CD4-positive, alpha-beta T cell treated with Interferon gamma for 1 hour (primary cell): ENCODE measurements around the gene KRTAP2-1.
"Not testable (repeated sequence)": the region's sequence is repeated elsewhere in the genome, so short reads cannot be mapped to it uniquely, and the experiment has no call there.

Source experiments
- DNase-seq: peaks from one replicate; pipeline ENCODE4 v3.0.0-alpha.2; 2020

Gene KRTAP2-1

DNA sequence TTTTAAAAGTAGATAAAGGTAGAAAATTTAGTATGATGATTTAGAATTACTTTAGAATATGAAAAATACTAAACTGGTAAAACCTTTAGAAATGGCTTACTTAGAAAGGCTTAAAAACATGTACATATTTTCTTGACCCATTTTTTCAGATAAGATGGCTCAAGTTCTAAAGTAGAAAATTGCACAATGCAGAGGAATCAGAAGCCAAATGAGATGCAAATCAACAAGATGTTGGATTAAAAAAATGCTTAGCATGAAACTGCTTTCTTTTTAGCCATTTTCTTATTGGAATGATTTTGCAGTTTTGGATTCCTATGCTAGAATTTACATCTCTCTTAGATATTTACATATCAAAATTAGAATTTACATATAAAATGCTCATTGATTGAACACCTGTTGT, 36.7 kb downstream of the KRTAP2-1 start:
- DNase-seq, result no peak

DNA sequence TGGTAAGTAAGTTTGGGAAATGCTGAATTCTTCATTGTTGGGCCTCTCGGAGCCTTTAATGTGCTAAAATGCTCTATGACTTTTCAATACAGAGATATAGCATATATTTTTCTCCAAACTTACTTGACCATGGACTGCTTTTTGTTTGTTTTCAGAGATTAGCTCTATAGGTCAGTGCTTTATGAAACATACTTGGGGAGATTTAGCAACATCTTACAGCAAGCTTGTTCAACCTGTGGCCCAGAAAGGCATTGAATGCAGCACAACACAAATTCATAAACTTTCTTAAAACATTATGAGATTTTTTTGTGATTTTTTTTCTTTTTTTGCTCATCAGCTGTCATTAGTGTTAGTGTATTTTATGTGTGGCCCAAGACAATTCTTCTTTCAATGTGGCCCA, 37.2 kb downstream of the KRTAP2-1 start:
- DNase-seq, result no peak

DNA sequence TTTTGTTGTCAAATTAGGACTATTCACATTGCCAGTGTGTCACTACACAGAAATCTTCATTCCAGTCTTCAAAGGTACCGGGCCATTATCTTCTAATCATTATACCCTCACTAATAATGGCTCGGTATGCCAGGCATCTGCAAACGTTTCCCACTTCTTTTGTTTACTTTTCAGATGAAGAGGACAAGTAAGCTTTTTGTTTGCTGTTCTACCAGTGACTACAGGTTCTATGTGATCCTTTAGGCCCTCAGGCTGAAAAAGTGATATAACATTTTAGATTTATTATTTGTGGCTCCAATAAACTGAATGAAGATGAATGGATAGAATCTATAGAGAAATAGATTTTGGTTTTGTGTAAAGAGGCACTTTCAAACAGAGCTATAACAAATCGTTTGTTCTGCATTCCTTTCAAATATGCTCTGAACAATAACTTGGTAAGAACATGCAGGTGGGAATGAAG, 37.8 kb downstream of the KRTAP2-1 start:
- DNase-seq, result no peak

DNA sequence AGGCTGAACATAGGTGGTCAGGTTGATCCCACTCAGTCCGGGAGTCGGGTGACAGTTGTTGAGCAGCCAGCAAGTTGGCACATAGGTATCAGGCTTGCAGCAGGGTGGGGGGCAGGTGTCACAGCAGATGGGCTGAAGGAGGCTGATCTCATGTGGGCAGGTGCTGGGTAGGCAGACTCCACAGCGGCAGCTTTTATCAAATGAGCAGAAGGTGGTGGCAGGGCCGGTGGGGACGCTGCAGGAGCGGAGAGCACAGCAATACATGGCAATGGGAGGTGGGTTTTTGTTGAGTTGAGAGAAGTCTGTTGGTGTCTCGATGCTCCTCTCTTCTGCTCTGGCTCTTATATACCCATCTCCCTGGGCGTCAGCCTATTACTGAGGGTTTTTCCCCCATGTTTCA, 38.3 kb downstream of the KRTAP2-1 start, which contains the start of gene KRTAP3-1:
Gene KRTAP3-1 (minus strand): TSS at position 318 of the 400 bp plus-strand sequence. CDS start 54 bp downstream, at position 264.
- DNase-seq, result no peak

DNA sequence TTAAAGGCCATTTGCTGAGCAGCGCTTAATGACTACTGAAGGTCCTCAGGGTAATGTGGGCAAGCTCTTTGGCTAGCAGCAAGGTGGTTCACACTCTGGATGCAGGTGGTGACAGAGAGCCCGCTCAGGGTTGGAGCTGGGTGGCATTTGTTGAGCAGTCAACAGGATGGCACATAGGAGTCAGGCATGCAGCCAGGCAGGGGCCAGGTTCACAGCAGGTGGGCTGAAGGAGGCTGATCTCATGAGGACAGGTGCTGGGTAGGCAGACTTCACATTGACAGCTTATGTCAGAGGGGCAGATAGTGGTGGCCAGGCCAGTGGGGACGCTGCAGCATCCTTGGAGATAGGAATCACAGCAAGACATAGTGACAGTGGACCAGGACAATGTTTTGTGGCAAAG, 42.7 kb downstream of the KRTAP2-1 start:
- no peak for DNase-seq

DNA sequence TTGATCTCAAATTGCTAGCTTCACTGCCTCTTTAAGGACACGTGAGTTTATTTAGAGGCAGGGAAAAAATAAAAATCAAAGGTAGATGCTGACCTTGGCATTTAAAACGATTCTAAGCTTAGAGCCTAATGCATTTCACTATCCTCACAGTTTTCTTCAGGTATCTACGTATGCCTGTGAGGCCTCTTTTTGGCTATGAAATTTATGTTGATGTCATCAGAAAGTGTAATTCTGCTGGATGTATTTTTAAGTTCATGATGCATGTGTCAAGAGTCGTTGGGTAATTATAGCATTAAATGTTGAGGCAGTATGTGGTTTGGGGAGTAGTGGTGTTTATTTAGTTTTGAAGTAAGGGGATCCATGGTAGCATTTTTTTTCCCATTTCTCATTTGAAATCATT, 43.2 kb downstream of the KRTAP2-1 start:
- DNase-seq, result no peak

DNA sequence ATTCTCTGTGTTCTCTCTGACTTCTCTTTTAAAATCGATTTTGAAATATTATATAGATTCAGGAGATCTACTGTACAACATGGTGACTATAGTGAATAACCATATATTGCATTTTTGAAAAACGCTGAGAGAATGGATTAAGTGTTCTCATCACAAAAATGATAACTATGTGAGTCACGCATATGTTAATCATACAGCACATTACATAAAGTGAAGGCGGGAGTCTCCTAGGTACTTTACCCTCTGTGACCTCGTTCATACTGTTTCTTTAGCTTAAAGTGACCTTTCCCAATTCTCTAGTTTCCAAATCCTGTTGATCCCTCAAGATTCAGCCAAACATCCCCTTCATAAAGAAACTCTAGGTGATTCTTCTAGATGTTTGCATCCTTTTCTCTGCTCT, 44.3 kb downstream of the KRTAP2-1 start:
- DNase-seq, result no peak

DNA sequence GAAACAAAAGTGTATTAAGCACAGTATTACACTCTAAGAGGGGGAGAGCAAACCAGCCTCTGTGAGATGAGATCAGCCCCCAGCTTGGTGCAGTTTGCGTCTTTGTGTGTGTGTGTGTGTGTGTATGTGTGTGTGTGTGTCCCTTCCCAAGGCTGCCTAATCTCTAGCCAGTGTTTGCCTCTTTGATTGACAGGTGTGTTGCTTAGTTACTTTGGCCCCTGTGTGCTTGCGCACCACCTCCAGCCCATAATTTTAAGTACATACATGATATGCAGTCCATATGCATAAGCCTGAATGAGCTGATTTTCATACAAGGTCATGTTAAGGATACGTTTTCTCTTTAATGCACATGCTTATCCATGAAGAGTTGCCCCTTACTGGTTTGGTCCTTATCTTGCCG, 45.3 kb downstream of the KRTAP2-1 start:
- DNase-seq, result no peak

DNA sequence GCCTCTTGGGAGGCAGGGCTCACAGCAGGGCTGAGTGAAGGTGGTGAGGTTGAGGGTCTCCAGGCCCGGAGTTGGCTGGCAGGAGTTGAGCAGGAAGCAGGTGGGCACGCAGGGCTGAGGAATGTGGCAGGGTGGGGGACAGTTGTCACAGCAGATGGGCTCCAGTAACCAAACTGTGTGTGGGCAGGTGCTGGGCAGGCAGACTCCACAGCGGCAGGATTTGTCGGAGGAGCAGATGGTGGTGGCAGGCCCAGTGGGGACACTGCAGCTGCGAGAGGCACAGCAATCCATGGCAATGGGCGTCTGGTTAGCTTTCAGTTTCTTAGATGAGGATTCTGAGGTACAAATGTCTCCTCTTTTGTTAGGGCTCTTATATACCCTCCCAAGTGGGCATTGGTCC, 47.6 kb downstream of the KRTAP2-1 start, which contains the start of gene KRTAP3-2:
Gene KRTAP3-2 (minus strand): TSS at position 344 of the 400 bp plus-strand sequence. CDS start 53 bp downstream, at position 291.
- not testable (repeated sequence) for DNase-seq

DNA sequence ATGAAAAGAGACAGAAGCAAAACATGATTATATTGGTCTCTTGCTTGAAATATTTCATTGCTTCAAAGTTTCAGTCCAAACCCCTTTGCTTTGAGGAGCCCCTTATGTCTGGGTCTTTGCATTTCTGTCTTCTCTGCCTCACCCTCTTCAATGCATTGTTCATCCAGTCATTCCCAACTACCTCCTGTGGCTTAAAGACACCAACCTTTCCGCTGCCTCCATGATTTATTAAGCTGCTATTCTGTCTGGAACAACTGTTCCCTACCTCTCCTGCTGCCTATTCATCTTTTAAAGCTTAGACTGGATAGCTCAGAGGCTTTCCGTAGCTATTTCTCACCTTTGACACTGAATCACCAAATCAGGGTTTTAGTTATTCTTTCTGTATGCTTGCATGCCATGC, 49.8 kb downstream of the KRTAP2-1 start:
- DNase-seq, result no peak

DNA sequence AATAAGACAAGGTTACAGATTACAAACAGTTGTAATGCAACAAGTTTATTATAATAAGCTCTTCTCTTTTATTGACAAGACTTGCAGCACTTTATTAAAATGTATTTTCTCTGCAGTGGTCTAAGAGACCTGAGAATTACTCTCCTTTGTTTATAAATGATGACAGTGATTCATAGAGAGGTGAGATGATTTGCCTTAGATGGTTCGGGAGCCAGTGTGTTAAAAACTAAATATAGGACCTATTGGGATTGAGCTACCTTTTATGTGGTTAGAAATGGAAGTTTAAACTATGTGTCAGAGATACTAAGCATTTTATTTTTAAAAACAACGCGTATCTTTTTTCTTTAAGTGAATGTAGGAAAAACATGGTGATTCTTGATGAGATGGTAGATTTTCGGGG, 50.3 kb downstream of the KRTAP2-1 start:
- no peak for DNase-seq
